ENCODE results near the gene SEMA3E. TPM values are rescaled to one million over a fixed set of nuclear protein-coding genes. Genes with fewer than 3 reads are reported as not detected.

SEMA3E gene
- total RNA-seq, 1 donor from 2014 or later = 1.3 TPM

- peaks cover 19% of the 10 kb centered on the region for H3K4me1 Mint-ChIP-seq
- no peaks in the 10 kb centered on the region for H3K27me3 Mint-ChIP-seq (ENCODE audit: low read depth)
Observed at GRCh38 chr7:83413831-83414230, 235.1 kb downstream of the SEMA3E start.

GRCh38 chr7:83413424-83413823, 235.5 kb downstream of the SEMA3E start:
- no peak for DNase-seq (ENCODE audit: low spot score in 2 of 2, unreplicated experiment in 2 of 2)
- no peak for TF ChIP-seq CTCF (IDR thresholded peaks at IDR 0.05; ENCODE audit: unreplicated experiment)
- H3K4me1 Mint-ChIP-seq = peaks cover 19% of the 10 kb centered on the region
- no peaks in the 10 kb centered on the region for H3K27me3 Mint-ChIP-seq (ENCODE audit: low read depth)
- no peak overlapping the region for H3K4me3 Mint-ChIP-seq
- no peak overlapping the region for H3K27ac Mint-ChIP-seq
- no peaks in the 10 kb centered on the region for H3K36me3 Mint-ChIP-seq
- H3K9me3 Mint-ChIP-seq = no peaks in the 10 kb centered on the region

More at GRCh38 chr7:83413831-83414230, 235.1 kb downstream of the SEMA3E start:
- H3K27ac Mint-ChIP-seq = no peak overlapping the region
- no peak for DNase-seq (ENCODE audit: low spot score in 2 of 2, unreplicated experiment in 2 of 2)
- no peaks in the 10 kb centered on the region for H3K36me3 Mint-ChIP-seq
- no peak for TF ChIP-seq CTCF (IDR thresholded peaks at IDR 0.05; ENCODE audit: unreplicated experiment)
- no peak overlapping the region for H3K4me3 Mint-ChIP-seq
- no peaks in the 10 kb centered on the region for H3K9me3 Mint-ChIP-seq

GRCh38 chr7:83410989-83411591, 237.8 kb downstream of the SEMA3E start:
- DNase-seq (ENCODE audit: low spot score in 2 of 2, unreplicated experiment in 2 of 2) = no peak
- TF ChIP-seq CTCF (IDR thresholded peaks at IDR 0.05; ENCODE audit: unreplicated experiment) = peak; percentile 86
- Mint-ChIP-seq H3K9me3 (no peaks in the 10 kb centered on the region), H3K36me3 (no peaks in the 10 kb centered on the region), H3K27ac (no peak overlapping the region), H3K27me3 (ENCODE audit: low read depth) (no peaks in the 10 kb centered on the region), H3K4me3 (no peak overlapping the region), H3K4me1 (peaks cover 17% of the 10 kb centered on the region)

GRCh38 chr7:83394776-83395175, 254.2 kb downstream of the SEMA3E start:
- Mint-ChIP-seq H3K27ac (no peak overlapping the region), H3K9me3 (no peaks in the 10 kb centered on the region), H3K4me1 (no peaks in the 10 kb centered on the region), H3K4me3 (no peak overlapping the region), H3K36me3 (no peaks in the 10 kb centered on the region), H3K27me3 (ENCODE audit: low read depth) (no peaks in the 10 kb centered on the region)
- no peak for TF ChIP-seq CTCF (IDR thresholded peaks at IDR 0.05; ENCODE audit: unreplicated experiment)
- no peak for DNase-seq (ENCODE audit: low spot score in 2 of 2, unreplicated experiment in 2 of 2)

- H3K36me3 Mint-ChIP-seq = no peaks in the 10 kb centered on the region
- no peak for DNase-seq (ENCODE audit: low spot score in 2 of 2, unreplicated experiment in 2 of 2)
- peaks cover 2% of the 10 kb centered on the region for H3K4me1 Mint-ChIP-seq
- no peak overlapping the region for H3K4me3 Mint-ChIP-seq
- no peaks in the 10 kb centered on the region for H3K27me3 Mint-ChIP-seq (ENCODE audit: low read depth)
- no peak overlapping the region for H3K27ac Mint-ChIP-seq
- TF ChIP-seq CTCF (IDR thresholded peaks at IDR 0.05; ENCODE audit: unreplicated experiment) = no peak
- H3K9me3 Mint-ChIP-seq = no peaks in the 10 kb centered on the region
Observed at GRCh38 chr7:83388436-83388835, 260.5 kb downstream of the SEMA3E start.

GRCh38 chr7:83366629-83367028, 282.3 kb downstream of the SEMA3E start:
- H3K4me3 Mint-ChIP-seq = no peak overlapping the region
- peak; percentile 54 for TF ChIP-seq CTCF (IDR thresholded peaks at IDR 0.05; ENCODE audit: unreplicated experiment)
- no peaks in the 10 kb centered on the region for H3K36me3 Mint-ChIP-seq
- H3K9me3 Mint-ChIP-seq = no peaks in the 10 kb centered on the region
- no peaks in the 10 kb centered on the region for H3K27me3 Mint-ChIP-seq (ENCODE audit: low read depth)
- DNase-seq (ENCODE audit: low spot score in 2 of 2, unreplicated experiment in 2 of 2) = no peak
- H3K4me1 Mint-ChIP-seq = peaks cover 11% of the 10 kb centered on the region
- no peak overlapping the region for H3K27ac Mint-ChIP-seq
